ENCODE measurements around the gene TULP4.
"Not testable (repeated sequence)": the region's sequence is repeated elsewhere in the genome, so short reads cannot be mapped to it uniquely, and the experiment has no call there.

Gene TULP4

GRCh38 chr6:158388727-158389126 is 76.5 kb downstream of the TULP4 start:
- DNase-seq (ENCODE audit: extremely low read depth in 1 of 2, low read depth in 1 of 2) = no peak

DNA sequence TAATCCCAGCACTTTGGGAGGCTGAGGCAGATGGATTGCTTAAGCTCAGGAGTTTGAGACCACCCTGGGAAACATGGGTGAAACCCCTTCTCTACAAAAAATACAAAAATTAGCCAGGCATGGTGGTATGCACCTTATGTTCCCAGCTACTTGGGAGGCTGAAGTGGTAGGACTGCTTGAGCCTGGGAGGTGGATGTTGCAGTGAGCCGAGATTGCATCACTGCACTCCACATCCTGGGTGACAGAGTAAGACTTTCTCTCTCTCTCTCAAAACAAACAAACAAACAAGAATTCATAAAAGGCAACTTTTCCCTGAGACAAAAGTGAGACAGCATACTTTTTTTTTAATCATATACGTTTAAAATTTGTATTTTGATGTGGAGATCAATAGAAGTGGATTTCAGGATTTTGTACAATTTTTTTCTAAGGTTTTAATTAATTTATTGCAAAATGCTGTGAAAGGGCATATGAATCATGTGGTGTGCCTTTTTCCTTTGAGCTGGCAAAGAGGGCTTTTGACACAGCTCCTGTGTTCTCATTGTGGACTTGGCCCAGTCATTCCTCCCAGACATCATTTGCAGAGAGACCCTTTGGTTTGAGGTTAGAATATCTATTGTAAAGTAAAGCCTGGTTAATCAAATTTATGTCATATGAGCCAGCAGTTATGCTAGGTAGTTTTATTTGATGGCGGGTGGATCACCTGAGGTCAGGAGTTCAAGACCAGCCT is 77.1 kb downstream of the TULP4 start:
- DNase-seq (ENCODE audit: extremely low read depth in 1 of 2, low read depth in 1 of 2) = no peak

DNA sequence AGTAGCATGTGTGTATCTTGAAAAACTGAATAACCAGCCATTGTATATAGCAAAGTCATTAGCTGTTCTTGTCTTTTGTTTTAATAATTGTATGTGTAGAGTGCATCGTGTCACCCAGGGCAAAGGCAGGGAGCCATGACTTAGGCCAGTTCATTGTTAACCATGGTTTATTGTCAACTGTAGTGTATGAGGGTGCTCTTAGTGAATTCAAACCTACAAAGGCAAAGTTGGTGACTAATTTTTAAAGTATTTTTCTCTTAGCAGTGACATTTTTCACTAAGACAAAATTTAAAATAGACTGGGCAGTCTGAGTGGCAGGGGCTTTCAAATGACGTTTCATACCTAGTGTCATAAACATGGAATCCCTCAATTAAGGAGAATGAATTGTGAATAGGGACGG is 79.0 kb downstream of the TULP4 start:
- no peak for DNase-seq (ENCODE audit: extremely low read depth in 1 of 2, low read depth in 1 of 2)

DNA sequence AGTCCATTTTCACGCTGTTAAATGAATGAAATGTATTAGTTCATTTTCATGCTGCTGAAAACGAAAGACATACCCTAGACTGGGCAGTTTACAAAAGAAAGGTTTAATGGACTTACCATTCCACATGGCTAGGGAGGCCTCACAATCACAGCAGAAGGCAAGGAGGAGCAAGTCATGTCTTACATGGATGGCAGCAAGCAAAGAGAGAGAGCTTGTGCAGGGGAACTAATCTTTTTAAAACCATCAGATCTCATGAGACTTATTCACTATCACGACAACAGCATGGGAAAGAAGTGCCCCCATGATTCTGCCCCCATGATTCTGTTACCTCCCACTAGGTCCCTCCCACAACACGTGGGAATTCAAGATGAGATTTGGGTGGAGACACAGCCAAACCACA is 79.7 kb downstream of the TULP4 start:
- DNase-seq (ENCODE audit: extremely low read depth in 1 of 2, low read depth in 1 of 2) = not testable (repeated sequence)

DNA sequence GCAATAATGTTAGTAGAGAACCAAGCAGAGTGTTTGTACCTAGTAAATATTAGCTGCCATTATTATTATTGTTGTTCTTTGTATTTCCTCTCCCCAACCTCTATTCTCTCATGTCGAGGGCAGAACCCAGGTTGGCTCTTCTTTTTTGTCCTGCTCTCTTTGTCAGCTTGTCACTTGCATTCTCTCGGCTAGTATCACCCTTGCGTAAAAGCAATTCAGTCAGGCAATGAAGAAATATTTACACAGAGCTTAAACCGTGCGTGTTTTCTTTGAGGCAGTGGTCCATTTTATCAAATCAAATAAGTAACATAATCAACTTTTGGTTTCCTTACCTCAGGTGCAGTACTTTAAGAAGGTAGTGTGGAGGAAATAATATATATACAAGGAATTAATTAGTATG is 83.9 kb downstream of the TULP4 start:
- no peak for DNase-seq (ENCODE audit: extremely low read depth in 1 of 2, low read depth in 1 of 2)

DNA sequence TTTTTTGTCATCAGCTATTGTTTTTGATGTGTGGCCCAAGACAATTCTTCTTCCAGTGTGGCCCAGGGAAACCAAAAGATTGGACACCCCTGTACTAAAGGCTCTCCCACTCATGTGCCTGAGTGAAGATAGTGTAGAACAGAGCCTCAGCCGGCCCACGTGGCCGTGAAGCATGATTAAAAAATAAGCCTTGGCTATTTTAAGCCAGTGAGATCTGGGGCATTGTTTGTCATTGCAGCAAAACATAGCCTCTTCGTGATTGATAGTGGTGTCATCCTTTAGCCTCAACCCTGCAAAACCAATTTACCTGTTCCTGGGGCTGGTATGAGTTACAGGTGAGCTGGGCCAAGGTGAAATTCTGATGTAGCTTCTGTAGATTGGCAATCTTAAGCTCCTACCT is 85.3 kb downstream of the TULP4 start:
- no peak for DNase-seq (ENCODE audit: extremely low read depth in 1 of 2, low read depth in 1 of 2)

- DNase-seq (ENCODE audit: extremely low read depth in 1 of 2, low read depth in 1 of 2) = no peak
Measured at GRCh38 chr6:158398252-158399024, 86.2 kb downstream of the TULP4 start.

DNA sequence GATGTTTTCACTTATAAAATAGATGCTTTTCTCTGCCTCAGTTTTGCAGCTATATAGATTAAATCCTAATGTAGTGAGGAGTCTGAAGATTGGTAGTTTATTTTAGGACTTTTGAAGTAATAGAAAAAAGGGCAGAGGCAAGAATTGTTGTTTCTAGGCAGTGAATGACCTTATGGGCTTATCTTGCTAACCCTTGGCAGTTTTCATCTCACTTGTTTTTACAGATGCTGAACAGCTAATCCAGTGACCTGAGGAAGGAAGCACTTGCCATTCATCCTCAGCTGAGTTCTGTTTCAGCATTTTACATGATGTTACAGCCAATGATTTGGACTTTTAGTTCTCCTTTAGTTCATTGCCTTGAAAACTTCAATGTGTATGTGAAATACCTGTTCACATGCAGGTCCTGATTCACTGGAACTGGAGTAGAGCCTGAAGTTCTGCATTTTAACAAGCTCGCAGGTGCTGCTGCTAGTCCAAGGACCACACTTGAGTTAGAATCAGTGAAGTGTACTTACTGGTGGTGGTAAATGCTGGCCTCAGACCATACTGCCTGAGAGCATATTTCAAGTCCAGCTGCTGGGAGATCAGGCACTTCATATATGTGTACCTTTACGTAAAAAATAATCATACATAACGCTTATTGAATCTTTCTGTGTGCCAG is 86.9 kb downstream of the TULP4 start:
- no peak for DNase-seq (ENCODE audit: extremely low read depth in 1 of 2, low read depth in 1 of 2)

DNA sequence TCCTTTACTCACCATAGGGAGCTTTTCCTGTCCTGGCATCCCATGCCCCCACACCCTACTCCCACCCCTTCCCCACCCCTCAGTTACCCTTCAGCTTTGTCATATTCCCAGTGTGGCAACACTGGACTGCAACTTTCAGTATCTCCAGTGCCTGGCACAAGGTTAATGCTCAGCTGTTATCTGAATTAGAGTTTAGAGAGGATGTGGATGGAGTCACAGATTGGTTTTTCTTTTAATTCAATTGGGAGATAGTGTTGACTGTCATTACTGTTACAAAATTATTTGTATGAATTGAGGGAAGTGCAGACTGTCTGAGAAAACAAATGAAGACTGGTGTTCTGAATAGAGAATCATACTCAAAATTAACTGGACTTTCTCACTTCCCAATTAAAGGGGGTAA is 89.9 kb downstream of the TULP4 start:
- DNase-seq (ENCODE audit: extremely low read depth in 1 of 2, low read depth in 1 of 2) = no peak

GRCh38 chr6:158405321-158405831 is 93.1 kb downstream of the TULP4 start:
- not testable (repeated sequence) for DNase-seq (ENCODE audit: extremely low read depth in 1 of 2, low read depth in 1 of 2)

- no peak for DNase-seq (ENCODE audit: extremely low read depth in 1 of 2, low read depth in 1 of 2)
Measured at GRCh38 chr6:158405933-158406332, 93.7 kb downstream of the TULP4 start.

DNA sequence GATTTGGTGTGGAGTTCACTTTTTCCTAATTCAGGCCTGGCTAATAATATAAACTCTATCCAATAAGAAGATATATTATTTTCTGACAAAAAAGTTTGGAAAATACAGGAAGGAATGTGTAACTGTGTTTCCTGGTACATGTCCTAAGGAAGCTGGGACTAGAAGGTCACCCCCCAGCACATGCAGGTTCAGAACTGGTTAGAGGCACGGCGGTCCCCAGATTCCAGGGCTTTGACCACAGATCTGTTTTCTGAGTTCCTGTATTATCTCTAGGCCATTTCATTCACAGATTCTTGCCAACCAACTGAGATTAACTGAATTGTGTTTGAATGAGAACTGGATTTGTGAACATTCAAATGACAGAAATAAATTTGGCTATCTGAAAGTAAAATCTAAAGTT is 94.5 kb downstream of the TULP4 start:
- no peak for DNase-seq (ENCODE audit: extremely low read depth in 1 of 2, low read depth in 1 of 2)

DNA sequence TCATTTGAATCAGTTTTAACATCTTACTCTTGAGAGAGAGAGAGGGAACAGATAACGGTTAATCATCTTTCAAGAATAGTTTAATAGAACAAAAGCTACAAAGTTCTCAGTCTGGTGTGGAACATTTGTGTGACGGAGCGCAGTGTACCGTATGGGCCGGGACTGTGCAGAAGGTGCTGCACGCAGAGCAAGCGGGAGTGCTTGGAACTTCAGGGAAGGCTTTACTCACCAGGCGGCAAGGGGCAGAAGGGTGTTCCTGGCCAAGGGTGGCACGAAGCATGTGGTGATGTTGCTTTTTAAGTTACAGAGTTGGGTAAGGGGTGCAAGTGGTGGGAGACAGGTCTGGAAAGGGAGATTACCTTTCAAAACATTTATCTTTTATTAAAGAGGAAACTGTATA is 95.7 kb downstream of the TULP4 start:
- no peak for DNase-seq (ENCODE audit: extremely low read depth in 1 of 2, low read depth in 1 of 2)

- no peak for DNase-seq (ENCODE audit: extremely low read depth in 1 of 2, low read depth in 1 of 2)
Measured at GRCh38 chr6:158408552-158409130, 96.4 kb downstream of the TULP4 start.

GRCh38 chr6:158409451-158409850 is 97.2 kb downstream of the TULP4 start:
- DNase-seq (ENCODE audit: extremely low read depth in 1 of 2, low read depth in 1 of 2) = no peak

- DNase-seq (ENCODE audit: extremely low read depth in 1 of 2, low read depth in 1 of 2) = no peak
Measured at GRCh38 chr6:158410784-158411183, 98.5 kb downstream of the TULP4 start.

- DNase-seq (ENCODE audit: extremely low read depth in 1 of 2, low read depth in 1 of 2) = no peak
Measured at GRCh38 chr6:158411998-158412397, 99.7 kb downstream of the TULP4 start.

DNA sequence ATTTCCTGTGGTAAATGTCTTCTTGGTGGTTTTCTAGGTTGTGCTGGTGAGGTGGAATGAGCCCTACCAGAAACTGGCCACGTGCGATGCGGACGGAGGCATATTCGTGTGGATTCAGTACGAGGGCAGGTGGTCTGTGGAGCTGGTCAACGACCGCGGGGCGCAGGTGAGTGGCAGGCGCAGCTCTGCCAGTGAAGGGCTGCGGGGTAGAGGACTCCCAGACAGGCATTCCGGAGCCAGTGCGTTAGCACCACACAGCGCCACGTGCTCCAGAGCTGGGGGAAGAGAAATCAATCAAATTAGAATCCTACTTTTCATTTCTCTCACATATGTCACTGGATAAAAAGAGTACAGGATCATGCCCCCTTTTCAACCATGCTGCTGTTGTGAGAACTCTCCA is 100.8 kb downstream of the TULP4 start:
- DNase-seq (ENCODE audit: extremely low read depth in 1 of 2, low read depth in 1 of 2) = no peak

GRCh38 chr6:158413814-158414565 is 101.7 kb downstream of the TULP4 start:
- DNase-seq (ENCODE audit: extremely low read depth in 1 of 2, low read depth in 1 of 2) = no peak

DNA sequence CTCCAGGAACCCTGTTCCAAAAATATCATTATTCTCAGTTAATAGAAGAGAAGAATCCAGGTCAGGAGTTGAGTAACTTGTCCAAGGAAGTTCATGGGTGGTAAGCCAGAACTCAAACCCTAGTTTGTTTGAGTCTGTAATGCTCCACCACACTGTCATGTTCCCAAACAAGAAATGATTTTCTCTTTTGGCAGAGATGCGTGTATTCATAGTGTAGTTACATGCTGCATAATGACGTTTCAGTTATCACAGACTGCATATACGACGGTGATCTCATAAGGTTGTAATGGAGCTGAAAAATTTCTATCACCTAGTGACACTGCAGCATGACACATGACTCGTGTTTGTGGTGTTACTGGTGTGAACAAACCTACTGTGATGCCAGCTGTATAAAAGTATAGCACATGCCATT is 102.6 kb downstream of the TULP4 start:
- DNase-seq (ENCODE audit: extremely low read depth in 1 of 2, low read depth in 1 of 2) = no peak

DNA sequence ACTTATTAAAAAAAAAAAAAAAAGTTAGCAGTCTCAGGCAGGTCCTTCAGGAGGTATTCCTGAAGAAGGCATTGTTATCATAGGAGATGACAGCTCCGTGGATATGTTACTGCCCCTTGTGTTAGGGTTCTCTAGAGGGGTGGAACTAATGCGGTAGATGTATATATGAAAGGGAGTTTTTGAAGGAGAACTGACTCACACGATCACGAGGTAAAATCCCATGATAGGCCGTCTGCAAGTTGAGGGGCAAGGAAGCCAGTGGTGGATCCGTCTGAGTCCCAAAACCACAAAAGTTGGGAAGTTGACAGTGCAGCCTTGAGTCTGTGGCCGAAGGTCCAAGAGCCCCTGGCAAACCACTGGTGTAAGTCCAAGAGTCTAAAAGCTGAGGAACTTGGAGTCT is 103.4 kb downstream of the TULP4 start:
- DNase-seq (ENCODE audit: extremely low read depth in 1 of 2, low read depth in 1 of 2) = no peak
